AG09319 (cell line): ENCODE measurements around the gene UBE2S.

Experiments used
- DNase-seq: peaks from one replicate; pipeline ENCODE4 v3.0.0-alpha.2; 2010; ENCODE audit warnings: low read depth; ENCODE audit errors: extremely low read depth
- CTCF ChIP-seq: IDR thresholded peaks from 2 replicates; pipeline ENCODE4 v1.5.1; 2011; ENCODE audit warnings: low read depth, mild to moderate bottlenecking, inconsistent platforms, low read length, moderate library complexity

Gene UBE2S

GRCh38 chr19:55358943-55359908 is 48.4 kb downstream of the UBE2S start:
- no peak for DNase-seq
- TF ChIP-seq CTCF = no peak

- no peak for TF ChIP-seq CTCF
- DNase-seq = no peak
Observed at GRCh38 chr19:55358493-55358892, 49.1 kb downstream of the UBE2S start.

- TF ChIP-seq CTCF = no peak
- no peak for DNase-seq
Observed at GRCh38 chr19:55355213-55355821, 52.3 kb downstream of the UBE2S start.

GRCh38 chr19:55354698-55355212 is 52.8 kb downstream of the UBE2S start, which contains the start of gene COX6B2:
Gene COX6B2 (minus strand): TSS chr19:55354719. CDS start chr19:55354521, 198 bp downstream.
- DNase-seq = no peak

DNA sequence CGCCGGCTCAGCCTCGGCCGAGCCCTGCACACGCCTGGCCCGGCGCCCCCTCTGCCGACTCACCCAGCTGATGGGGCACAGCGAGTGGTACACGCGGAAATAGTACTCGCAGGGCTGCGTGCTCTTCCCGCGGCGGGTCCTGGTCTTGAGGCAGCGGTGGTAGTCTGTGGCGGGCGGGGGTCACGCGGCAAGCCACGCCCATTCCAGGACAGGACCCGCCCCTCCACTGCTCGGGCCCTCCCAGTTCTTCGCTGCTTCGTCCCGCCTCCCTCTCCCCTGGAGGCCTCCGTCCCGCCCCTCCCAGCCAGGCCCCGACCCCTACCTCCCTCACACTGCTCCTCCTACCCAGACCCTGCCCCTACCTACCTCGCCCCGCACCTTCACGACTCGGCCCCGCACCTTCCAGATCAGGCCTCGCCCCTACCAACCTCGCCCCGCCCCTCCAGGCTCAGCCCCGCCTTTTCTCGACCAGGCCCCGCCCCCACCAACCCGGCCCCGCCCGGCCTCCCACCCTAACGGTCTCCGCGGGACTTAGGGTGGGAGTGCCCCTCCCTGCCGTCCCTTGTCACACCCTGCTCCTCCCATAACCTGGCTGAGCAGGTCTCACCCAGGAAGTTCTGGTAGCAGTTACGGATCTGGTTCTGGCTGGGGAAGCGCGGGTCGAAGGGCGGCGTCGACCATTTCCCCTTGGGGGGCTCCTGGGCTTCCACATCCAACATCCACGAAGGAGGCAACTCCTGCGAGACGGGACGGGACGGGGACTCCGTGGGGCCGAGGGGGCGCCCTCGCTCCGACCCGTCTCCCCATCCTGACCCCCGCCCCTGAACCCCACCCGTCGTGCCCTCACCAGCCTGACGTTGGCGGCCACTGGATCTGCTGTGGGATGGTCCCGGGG is 53.5 kb downstream of the UBE2S start:
- DNase-seq = no peak

More at GRCh38 chr19:55354698-55355212, 52.8 kb downstream of the UBE2S start, which contains the start of gene COX6B2:
- no peak for TF ChIP-seq CTCF

DNA sequence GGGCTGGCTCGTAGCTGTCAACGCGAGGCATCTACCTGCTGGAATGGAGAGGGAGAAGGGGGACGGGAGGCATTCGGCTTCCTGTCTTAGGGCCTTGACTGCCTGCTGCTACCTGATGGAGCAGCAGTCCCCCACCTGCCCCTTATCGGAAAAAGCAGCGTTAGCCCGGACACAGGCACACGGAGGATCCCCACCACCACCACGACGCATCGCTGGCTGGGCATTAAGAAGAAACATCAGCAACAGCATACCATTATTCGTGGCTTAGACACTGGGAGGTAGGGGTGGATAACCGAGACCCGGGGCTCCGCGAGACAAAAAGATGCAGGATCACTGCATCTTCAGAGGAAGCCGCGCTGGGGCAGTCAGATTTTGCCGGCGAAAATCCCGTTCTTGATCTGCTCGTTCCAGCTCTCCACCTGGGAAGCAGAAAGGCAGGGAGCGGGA is 54.2 kb downstream of the UBE2S start:
- DNase-seq = no peak
- TF ChIP-seq CTCF = no peak

More for the DNA sequence above, 53.5 kb downstream of the UBE2S start:
- TF ChIP-seq CTCF = no peak
